Measurements from ENCODE around the gene SIGLEC11. TPM values are rescaled to one million over a fixed set of nuclear protein-coding genes. Genes with fewer than 3 reads are reported as not detected.

SIGLEC11 gene
- total and polyA plus RNA-seq, 2 of the 13 experiments (the other 11 are each of a cell fraction or from before 2014, with no cell fraction given) = not detected

DNA sequence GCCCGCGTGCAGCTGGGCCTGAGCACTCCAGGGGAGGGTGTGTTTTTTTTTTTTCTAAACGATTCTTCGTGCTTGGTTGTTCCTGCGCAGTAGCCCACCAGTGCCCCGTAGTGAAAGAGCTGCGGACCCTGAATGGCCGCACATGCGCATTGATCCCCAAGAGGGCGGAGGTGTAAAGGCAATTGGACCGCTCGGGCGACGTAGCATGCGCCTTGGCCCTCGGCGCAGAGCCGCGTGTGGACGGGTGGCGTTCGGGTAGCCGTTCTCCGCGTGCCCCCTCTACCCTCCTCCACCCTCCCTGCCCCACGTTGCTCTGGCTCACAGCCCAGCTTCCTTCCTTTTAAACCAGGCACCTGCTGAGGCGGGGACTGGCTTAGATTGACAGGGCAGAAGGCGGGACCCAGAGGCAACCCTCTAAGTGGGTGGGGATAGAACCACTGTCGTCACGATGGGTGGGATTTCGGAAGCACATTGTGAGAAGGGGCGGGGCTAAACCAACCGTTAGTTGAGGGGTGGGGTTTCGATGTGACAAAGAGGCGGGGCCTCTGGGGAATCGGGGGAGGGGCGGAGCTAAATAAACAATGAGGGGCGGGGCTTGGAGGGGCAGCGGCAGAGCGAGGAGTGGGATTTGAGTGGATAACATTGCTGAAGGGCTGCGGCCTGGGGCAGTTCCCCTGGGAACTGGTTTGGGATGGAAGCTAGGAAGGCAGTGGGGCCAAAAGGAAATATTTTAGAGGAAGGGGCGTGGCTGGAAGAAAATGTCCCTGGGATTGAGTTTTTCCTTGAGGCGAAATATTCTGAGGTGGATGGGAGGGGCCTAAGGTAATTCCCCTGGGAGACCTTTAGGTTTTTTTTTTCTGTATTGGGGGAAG, 31.1 kb downstream of the SIGLEC11 start (continued):
- no peak; the same call in 1 of the 2 replicates for TF ChIP-seq ZNF674 (CRISPR knock-in tag; IDR thresholded peaks at IDR 0.05; ENCODE audit: low read depth)
- TF ChIP-seq PTBP1 (IDR thresholded peaks at IDR 0.05; ENCODE audit: low read depth, low read length, poor library complexity, severe bottlenecking) = peak; percentile 84
- no peak for TF ChIP-seq ZNF598 (CRISPR knock-in tag; IDR thresholded peaks at IDR 0.05; ENCODE audit: borderline replicate concordance)
- TF ChIP-seq ZIK1 (CRISPR knock-in tag; IDR thresholded peaks at IDR 0.05; ENCODE audit: borderline replicate concordance, low read depth) = peak; percentile 91
- TF ChIP-seq SP2 (CRISPR knock-in tag; IDR thresholded peaks at IDR 0.05) = peak; percentile 53
- 0 out of 2 replicates have a peak, but pooled peaks have one; percentile 13 for TF ChIP-seq RXRB (CRISPR knock-in tag; IDR thresholded peaks at IDR 0.05; ENCODE audit: borderline replicate concordance)
- TF ChIP-seq CAMTA2 (CRISPR knock-in tag; IDR thresholded peaks at IDR 0.05; ENCODE audit: borderline replicate concordance) = no peak
- peak; percentile 72 for TF ChIP-seq CREB1 (IDR thresholded peaks at IDR 0.05)
- TF ChIP-seq CREB1 (CRISPR knock-in tag; IDR thresholded peaks at IDR 0.05) = peak; percentile 79
- no peak for TF ChIP-seq ARNT (IDR thresholded peaks at IDR 0.05)
- TF ChIP-seq ZNF274 (CRISPR knock-in tag; IDR thresholded peaks at IDR 0.05) = peak; percentile 86; the same call in 1 of the 2 replicates
- TF ChIP-seq, protein P1, sequence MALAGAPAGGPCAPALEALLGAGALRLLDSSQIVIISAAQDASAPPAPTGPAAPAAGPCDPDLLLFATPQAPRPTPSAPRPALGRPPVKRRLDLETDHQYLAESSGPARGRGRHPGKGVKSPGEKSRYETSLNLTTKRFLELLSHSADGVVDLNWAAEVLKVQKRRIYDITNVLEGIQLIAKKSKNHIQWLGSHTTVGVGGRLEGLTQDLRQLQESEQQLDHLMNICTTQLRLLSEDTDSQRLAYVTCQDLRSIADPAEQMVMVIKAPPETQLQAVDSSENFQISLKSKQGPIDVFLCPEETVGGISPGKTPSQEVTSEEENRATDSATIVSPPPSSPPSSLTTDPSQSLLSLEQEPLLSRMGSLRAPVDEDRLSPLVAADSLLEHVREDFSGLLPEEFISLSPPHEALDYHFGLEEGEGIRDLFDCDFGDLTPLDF (CRISPR knock-in tag; IDR thresholded peaks at IDR 0.05) = peak; percentile 60
- TF ChIP-seq, protein P2, sequence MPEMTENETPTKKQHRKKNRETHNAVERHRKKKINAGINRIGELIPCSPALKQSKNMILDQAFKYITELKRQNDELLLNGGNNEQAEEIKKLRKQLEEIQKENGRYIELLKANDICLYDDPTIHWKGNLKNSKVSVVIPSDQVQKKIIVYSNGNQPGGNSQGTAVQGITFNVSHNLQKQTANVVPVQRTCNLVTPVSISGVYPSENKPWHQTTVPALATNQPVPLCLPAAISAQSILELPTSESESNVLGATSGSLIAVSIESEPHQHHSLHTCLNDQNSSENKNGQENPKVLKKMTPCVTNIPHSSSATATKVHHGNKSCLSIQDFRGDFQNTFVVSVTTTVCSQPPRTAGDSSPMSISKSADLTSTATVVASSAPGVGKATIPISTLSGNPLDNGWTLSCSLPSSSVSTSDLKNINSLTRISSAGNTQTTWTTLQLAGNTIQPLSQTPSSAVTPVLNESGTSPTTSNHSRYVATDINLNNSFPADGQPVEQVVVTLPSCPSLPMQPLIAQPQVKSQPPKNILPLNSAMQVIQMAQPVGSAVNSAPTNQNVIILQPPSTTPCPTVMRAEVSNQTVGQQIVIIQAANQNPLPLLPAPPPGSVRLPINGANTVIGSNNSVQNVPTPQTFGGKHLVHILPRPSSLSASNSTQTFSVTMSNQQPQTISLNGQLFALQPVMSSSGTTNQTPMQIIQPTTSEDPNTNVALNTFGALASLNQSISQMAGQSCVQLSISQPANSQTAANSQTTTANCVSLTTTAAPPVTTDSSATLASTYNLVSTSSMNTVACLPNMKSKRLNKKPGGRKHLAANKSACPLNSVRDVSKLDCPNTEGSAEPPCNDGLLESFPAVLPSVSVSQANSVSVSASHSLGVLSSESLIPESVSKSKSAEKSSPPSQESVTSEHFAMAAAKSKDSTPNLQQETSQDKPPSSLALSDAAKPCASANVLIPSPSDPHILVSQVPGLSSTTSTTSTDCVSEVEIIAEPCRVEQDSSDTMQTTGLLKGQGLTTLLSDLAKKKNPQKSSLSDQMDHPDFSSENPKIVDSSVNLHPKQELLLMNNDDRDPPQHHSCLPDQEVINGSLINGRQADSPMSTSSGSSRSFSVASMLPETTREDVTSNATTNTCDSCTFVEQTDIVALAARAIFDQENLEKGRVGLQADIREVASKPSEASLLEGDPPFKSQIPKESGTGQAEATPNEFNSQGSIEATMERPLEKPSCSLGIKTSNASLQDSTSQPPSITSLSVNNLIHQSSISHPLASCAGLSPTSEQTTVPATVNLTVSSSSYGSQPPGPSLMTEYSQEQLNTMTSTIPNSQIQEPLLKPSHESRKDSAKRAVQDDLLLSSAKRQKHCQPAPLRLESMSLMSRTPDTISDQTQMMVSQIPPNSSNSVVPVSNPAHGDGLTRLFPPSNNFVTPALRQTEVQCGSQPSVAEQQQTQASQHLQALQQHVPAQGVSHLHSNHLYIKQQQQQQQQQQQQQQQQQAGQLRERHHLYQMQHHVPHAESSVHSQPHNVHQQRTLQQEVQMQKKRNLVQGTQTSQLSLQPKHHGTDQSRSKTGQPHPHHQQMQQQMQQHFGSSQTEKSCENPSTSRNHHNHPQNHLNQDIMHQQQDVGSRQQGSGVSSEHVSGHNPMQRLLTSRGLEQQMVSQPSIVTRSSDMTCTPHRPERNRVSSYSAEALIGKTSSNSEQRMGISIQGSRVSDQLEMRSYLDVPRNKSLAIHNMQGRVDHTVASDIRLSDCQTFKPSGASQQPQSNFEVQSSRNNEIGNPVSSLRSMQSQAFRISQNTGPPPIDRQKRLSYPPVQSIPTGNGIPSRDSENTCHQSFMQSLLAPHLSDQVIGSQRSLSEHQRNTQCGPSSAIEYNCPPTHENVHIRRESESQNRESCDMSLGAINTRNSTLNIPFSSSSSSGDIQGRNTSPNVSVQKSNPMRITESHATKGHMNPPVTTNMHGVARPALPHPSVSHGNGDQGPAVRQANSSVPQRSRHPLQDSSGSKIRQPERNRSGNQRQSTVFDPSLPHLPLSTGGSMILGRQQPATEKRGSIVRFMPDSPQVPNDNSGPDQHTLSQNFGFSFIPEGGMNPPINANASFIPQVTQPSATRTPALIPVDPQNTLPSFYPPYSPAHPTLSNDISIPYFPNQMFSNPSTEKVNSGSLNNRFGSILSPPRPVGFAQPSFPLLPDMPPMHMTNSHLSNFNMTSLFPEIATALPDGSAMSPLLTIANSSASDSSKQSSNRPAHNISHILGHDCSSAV (CRISPR knock-in tag; IDR thresholded peaks at IDR 0.05; ENCODE audit: borderline replicate concordance) = no peak
- no peak for TF ChIP-seq GZF1 (CRISPR knock-in tag; IDR thresholded peaks at IDR 0.05)
- no peak for TF ChIP-seq ZNF614 (CRISPR knock-in tag; IDR thresholded peaks at IDR 0.05; ENCODE audit: borderline replicate concordance)
- TF ChIP-seq ZKSCAN5 (CRISPR knock-in tag; IDR thresholded peaks at IDR 0.05) = 0 out of 2 replicates have a peak, but pooled peaks have one; percentile 7
- no peak; the same call in none of the 2 replicates for TF ChIP-seq ZSCAN30 (CRISPR knock-in tag; IDR thresholded peaks at IDR 0.05)
- no peak for TF ChIP-seq JUNB (CRISPR knock-in tag; IDR thresholded peaks at IDR 0.05; ENCODE audit: borderline replicate concordance)
- peak; percentile 85; the same call in 1 of the 2 replicates for TF ChIP-seq BORCS8-MEF2B (CRISPR knock-in tag; IDR thresholded peaks at IDR 0.05)
- TF ChIP-seq FIP1L1 (IDR thresholded peaks at IDR 0.05; ENCODE audit: borderline replicate concordance, insufficient read depth, low read depth, low read length) = 0 out of 2 replicates have a peak, but pooled peaks have one; percentile 79
- TF ChIP-seq REXO4 (CRISPR knock-in tag; IDR thresholded peaks at IDR 0.05; ENCODE audit: borderline replicate concordance) = peak; percentile 80; the same call in 1 of the 2 replicates
